ENCODE results near the gene TMC3.

GRCh38 chr15:81330366-81331090 lies 43.5 kb downstream of the TMC3 start:
- TF ChIP-seq CTCF (IDR thresholded peaks at IDR 0.05; ENCODE audit: insufficient read depth, low read depth, low read length) (no peak), EZH2 (IDR thresholded peaks at IDR 0.05; ENCODE audit: insufficient read depth, low read length) (no peak)
